DOHH2 (cell line): Measurements from ENCODE around the gene MMEL1.

ENCODE experiments used
- H3F3A ChIP-seq: fragments of 200-600 bp; sonication (generic), shearing (Covaris generic); 2 replicates; pipeline ENCODE4 v1.6.0; 2016; ENCODE audit warnings: antibody characterized with exemption, mild to moderate bottlenecking; ENCODE audit not compliant: control insufficient read depth, insufficient read depth
- H3K27ac ChIP-seq: fragments of 200-600 bp; sonication (generic); 2 replicates; pipeline ENCODE4 v1.5.1; 2014; ENCODE audit warnings: low read depth, mild to moderate bottlenecking, low read length, moderate library complexity
- H3K27me3 ChIP-seq: fragments of 200-600 bp; sonication (generic); 2 replicates; pipeline ENCODE4 v1.6.1; 2014; ENCODE audit warnings: mild to moderate bottlenecking, low read length, mixed read lengths; ENCODE audit not compliant: control insufficient read depth
- H3K36me3 ChIP-seq: fragments of 200-600 bp; sonication (generic); 2 replicates; pipeline ENCODE4 v1.6.1; 2014; ENCODE audit warnings: mild to moderate bottlenecking, low read length, moderate library complexity, mixed read lengths; ENCODE audit not compliant: control insufficient read depth
- H3K4me1 ChIP-seq: fragments of 200-600 bp; sonication (generic); 2 replicates; pipeline ENCODE4 v1.6.1; 2014; ENCODE audit warnings: mild to moderate bottlenecking, low read length, mixed read lengths; ENCODE audit not compliant: control insufficient read depth
- H3K4me2 ChIP-seq: fragments of 200-600 bp; sonication (generic); 2 replicates; pipeline ENCODE4 v1.6.0; 2014; ENCODE audit warnings: mild to moderate bottlenecking, low read length, moderate library complexity
- H3K4me3 ChIP-seq: fragments of 200-600 bp; sonication (generic); 2 replicates; pipeline ENCODE4 v1.5.1; 2014; ENCODE audit warnings: mild to moderate bottlenecking, low read length, mixed read lengths
- H3K79me2 ChIP-seq: fragments of 200-600 bp; sonication (generic); 2 replicates; pipeline ENCODE4 v1.6.1; 2014; ENCODE audit warnings: mild to moderate bottlenecking, low read length, mixed read lengths; ENCODE audit not compliant: control insufficient read depth
- H3K9me2 ChIP-seq: fragments of 200-600 bp; sonication (generic); replicated peaks from 2 replicates; pipeline ENCODE4 v1.6.1; 2014; ENCODE audit warnings: mild to moderate bottlenecking, low read length, mixed read lengths; ENCODE audit not compliant: control insufficient read depth
- H3K9me3 ChIP-seq: fragments of 200-600 bp; sonication (generic); 2 replicates; pipeline ENCODE4 v1.6.1; 2014; ENCODE audit warnings: antibody characterized with exemption, low read length, mixed read lengths; ENCODE audit not compliant: control insufficient read depth, insufficient read depth
- H4K20me1 ChIP-seq: fragments of 200-600 bp; sonication (generic); 2 replicates; pipeline ENCODE4 v1.6.0; 2014; ENCODE audit warnings: low read depth, mild to moderate bottlenecking, antibody characterized with exemption, low read length, moderate library complexity; ENCODE audit not compliant: control insufficient read depth, insufficient read depth
- EZH2phosphoT487 ChIP-seq: fragments of 200-600 bp; sonication (generic); IDR thresholded peaks from 2 replicates; pipeline ENCODE4 v1.6.1; 2017; ENCODE audit warnings: borderline replicate concordance, mild to moderate bottlenecking, antibody characterized with exemption, low read length, moderate library complexity, mixed read lengths
- TF ChIP-seq, protein P1 (sequence below): fragments of 200-600 bp; sonication (generic); IDR thresholded peaks from one replicate; pipeline ENCODE4 v1.5.1; 2014; ENCODE audit warnings: antibody characterized with exemption, mild to moderate bottlenecking, low read depth, low read length; ENCODE audit not compliant: poor library complexity, severe bottlenecking

MMEL1 gene

DNA sequence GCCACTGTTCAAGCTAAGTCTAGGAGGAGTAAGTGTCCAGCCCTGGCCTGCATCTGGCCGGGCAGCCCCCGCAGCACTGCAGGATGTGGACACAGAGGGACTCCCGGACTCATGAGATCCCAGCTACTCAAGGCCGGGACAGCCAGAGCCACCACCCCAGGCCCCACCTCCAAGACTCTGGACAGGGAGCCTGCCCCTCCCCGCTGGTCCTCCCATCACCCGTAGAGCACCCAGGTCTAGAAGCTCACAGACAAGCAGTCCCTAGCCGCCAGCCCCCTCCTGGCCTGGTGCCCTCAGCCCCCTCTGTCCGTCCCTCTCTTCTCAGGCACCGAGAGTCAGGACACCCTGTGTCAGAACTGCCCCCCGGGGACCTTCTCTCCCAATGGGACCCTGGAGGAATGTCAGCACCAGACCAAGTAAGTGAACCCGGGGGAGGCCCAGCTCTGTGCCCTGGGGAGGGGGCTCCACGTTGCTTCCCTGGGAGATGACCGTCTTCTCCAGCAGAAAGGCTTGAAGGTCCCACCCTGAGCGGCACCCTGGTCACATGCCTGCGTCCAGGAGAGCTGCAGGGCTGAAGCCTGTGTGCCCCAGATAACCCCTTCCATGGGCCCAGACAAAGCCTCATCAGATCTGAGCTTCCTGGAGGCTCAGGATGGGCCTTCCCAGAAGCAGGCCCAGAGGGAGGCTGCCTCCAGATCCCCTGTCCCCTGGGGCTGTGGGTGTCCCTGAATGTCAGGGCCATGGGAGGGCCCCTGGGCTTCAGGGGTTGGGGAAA, 72.3 kb downstream of the MMEL1 start:
- no peaks in the 10 kb centered on the region for H4K20me1 ChIP-seq
- H3K4me1 ChIP-seq, result peaks cover 18% of the 10 kb centered on the region
- H3K27ac ChIP-seq, result no peak overlapping the region
- H3K79me2 ChIP-seq, result no peaks in the 10 kb centered on the region
- no peak overlapping the region for H3K4me3 ChIP-seq
- H3K9me3 ChIP-seq, result no peaks in the 10 kb centered on the region
- H3K9me2 ChIP-seq, result no peaks in the 10 kb centered on the region
- TF ChIP-seq, protein P1, sequence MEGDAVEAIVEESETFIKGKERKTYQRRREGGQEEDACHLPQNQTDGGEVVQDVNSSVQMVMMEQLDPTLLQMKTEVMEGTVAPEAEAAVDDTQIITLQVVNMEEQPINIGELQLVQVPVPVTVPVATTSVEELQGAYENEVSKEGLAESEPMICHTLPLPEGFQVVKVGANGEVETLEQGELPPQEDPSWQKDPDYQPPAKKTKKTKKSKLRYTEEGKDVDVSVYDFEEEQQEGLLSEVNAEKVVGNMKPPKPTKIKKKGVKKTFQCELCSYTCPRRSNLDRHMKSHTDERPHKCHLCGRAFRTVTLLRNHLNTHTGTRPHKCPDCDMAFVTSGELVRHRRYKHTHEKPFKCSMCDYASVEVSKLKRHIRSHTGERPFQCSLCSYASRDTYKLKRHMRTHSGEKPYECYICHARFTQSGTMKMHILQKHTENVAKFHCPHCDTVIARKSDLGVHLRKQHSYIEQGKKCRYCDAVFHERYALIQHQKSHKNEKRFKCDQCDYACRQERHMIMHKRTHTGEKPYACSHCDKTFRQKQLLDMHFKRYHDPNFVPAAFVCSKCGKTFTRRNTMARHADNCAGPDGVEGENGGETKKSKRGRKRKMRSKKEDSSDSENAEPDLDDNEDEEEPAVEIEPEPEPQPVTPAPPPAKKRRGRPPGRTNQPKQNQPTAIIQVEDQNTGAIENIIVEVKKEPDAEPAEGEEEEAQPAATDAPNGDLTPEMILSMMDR, result no peak
- no peak for TF ChIP-seq EZH2phosphoT487
- no peaks in the 10 kb centered on the region for H3K36me3 ChIP-seq
- no peaks in the 10 kb centered on the region for H3F3A ChIP-seq
- no peaks in the 10 kb centered on the region for H3K27me3 ChIP-seq
- no peak overlapping the region for H3K4me2 ChIP-seq

- Histone ChIP-seq H3K4me1 (peaks cover 26% of the 10 kb centered on the region), H3F3A (no peaks in the 10 kb centered on the region), H3K79me2 (no peaks in the 10 kb centered on the region), H3K36me3 (no peaks in the 10 kb centered on the region), H3K27me3 (no peaks in the 10 kb centered on the region), H3K9me3 (no peaks in the 10 kb centered on the region), H3K9me2 (no peaks in the 10 kb centered on the region), H3K4me2 (no peak overlapping the region), H4K20me1 (no peaks in the 10 kb centered on the region), H3K4me3 (no peak overlapping the region), H3K27ac (no peak overlapping the region)
- no peak for TF ChIP-seq EZH2phosphoT487
- TF ChIP-seq, protein P1, result no peak
Observed at GRCh38 chr1:2559509-2560298, 73.1 kb downstream of the MMEL1 start.

DNA sequence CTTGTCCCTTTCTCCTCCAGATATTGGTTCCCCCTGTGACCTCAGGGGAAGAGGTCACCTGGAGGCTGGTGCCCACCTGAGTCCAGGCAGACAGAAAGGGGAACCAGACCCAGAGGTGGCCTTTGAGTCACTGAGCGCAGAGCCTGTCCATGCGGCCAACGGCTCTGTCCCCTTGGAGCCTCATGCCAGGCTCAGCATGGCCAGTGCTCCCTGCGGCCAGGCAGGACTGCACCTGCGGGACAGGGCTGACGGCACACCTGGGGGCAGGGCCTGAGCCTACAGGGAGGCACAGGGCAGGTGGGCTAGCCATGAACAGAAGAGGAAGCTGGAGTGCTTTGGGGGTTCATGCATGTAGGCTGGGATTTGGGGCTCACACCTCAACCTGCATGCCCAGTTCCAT, 74.0 kb downstream of the MMEL1 start:
- H3K9me3 ChIP-seq, result no peaks in the 10 kb centered on the region
- no peak for TF ChIP-seq EZH2phosphoT487
- TF ChIP-seq, protein P1, result no peak

More for the DNA sequence above, 74.0 kb downstream of the MMEL1 start:
- Histone ChIP-seq H3K79me2 (no peaks in the 10 kb centered on the region), H3K36me3 (no peaks in the 10 kb centered on the region), H3K4me3 (no peak overlapping the region), H3K9me2 (no peaks in the 10 kb centered on the region), H3K27ac (no peak overlapping the region), H3K4me1 (peaks cover 27% of the 10 kb centered on the region), H3K4me2 (no peak overlapping the region), H3K27me3 (no peaks in the 10 kb centered on the region), H3F3A (no peaks in the 10 kb centered on the region), H4K20me1 (no peaks in the 10 kb centered on the region)
